PC-3 (cell line): ENCODE results near the gene ARHGEF2. TPM values are rescaled to one million over a fixed set of nuclear protein-coding genes. Genes with fewer than 3 reads are reported as not detected.
"Not testable (repeated sequence)": the region's sequence is repeated elsewhere in the genome, so short reads cannot be mapped to it uniquely, and the experiment has no call there.

ENCODE experiments used
- ATAC-seq: fragments of 200-7000 bp; cut with Tn5 transposase; 2 replicates; pipeline ENCODE4 v1.9.1; 2020; ENCODE audit warnings: mild to moderate bottlenecking, moderate library complexity
- BruUV-seq: library from RNA; stranded (reverse); fragments of 400-500 nt; replicated peaks from 2 replicates; lab custom pipeline; 2021; lab: Mats Ljungman, UMichigan
- CTCF ChIA-PET: fragments of 300-600 bp; sonication (Branson Sonifier 250); formaldehyde crosslinking; loops from one replicate; lab custom pipeline; 2022; ENCODE audit warnings: antibody characterized with exemption; lab: Charles Lee
- POLR2A ChIA-PET: fragments of 300-600 bp; sonication (Branson Sonifier 250); formaldehyde crosslinking; loops from one replicate; lab custom pipeline; 2022; ENCODE audit warnings: antibody characterized with exemption; ENCODE audit not compliant: unreplicated experiment; lab: Charles Lee
- DNase-seq: peaks from one replicate; pipeline ENCODE4 v3.0.0-alpha.2; 2015
- H2AFZ ChIP-seq: fragments of 300-600 bp; sonication (generic); 2 replicates; pipeline ENCODE4 v1.6.0; 2016; ENCODE audit warnings: antibody characterized with exemption, low read length
- H3F3A ChIP-seq: fragments of 300-600 bp; sonication (generic); one replicate; pipeline ENCODE4 v1.6.0; 2017; ENCODE audit warnings: antibody characterized with exemption, low read length, control low read depth, mild to moderate bottlenecking; ENCODE audit not compliant: unreplicated experiment
- H3K27ac ChIP-seq: fragments of 300-600 bp; sonication (generic); 2 replicates; pipeline ENCODE4 v1.5.1; 2016; ENCODE audit warnings: mild to moderate bottlenecking, low read length
- H3K27me3 ChIP-seq: fragments of 300-600 bp; sonication (generic); 2 replicates; pipeline ENCODE4 v1.6.1; 2016; ENCODE audit warnings: low read length, mixed read lengths
- H3K36me3 ChIP-seq: fragments of 300-600 bp; sonication (generic); 2 replicates; pipeline ENCODE4 v1.6.1; 2016; ENCODE audit warnings: low read depth, mixed run types, low read length, mixed read lengths
- H3K4me1 ChIP-seq: fragments of 300-600 bp; sonication (generic); 2 replicates; pipeline ENCODE4 v1.5.1; 2016; ENCODE audit warnings: low read length; ENCODE audit not compliant: insufficient read depth
- H3K4me2 ChIP-seq: fragments of 300-600 bp; sonication (generic); 2 replicates; pipeline ENCODE4 v1.6.0; 2016; ENCODE audit warnings: low read length
- H3K4me3 ChIP-seq: fragments of 300-600 bp; sonication (generic); 2 replicates; pipeline ENCODE4 v1.5.1; 2016; ENCODE audit warnings: mild to moderate bottlenecking, low read length, mixed read lengths
- H3K79me2 ChIP-seq: fragments of 300-600 bp; sonication (generic); 2 replicates; pipeline ENCODE4 v1.6.1; 2017; ENCODE audit warnings: low read length, mixed read lengths
- H3K9ac ChIP-seq: fragments of 300-600 bp; sonication (generic); 2 replicates; pipeline ENCODE4 v1.6.0; 2016; ENCODE audit warnings: mild to moderate bottlenecking, low read length
- H3K9me2 ChIP-seq: fragments of 300-600 bp; sonication (generic); replicated peaks from 2 replicates; pipeline ENCODE4 v1.6.1; 2016; ENCODE audit warnings: mixed run types, low read length, mixed read lengths
- H3K9me3 ChIP-seq: fragments of 300-600 bp; sonication (generic); 2 replicates; pipeline ENCODE4 v1.6.1; 2016; ENCODE audit warnings: low read length, mixed read lengths
- H4K20me1 ChIP-seq: fragments of 300-600 bp; sonication (generic); 2 replicates; pipeline ENCODE4 v1.6.1; 2016; ENCODE audit warnings: low read length, mixed read lengths
- EZH2 ChIP-seq: fragments of 300-600 bp; sonication (generic); IDR thresholded peaks from one replicate; pipeline ENCODE4 v1.6.1; 2017; ENCODE audit warnings: antibody characterized with exemption, mild to moderate bottlenecking, low read length; ENCODE audit not compliant: unreplicated experiment
- EZH2phosphoT487 ChIP-seq: fragments of 300-600 bp; sonication (generic); IDR thresholded peaks from 2 replicates; pipeline ENCODE4 v1.6.1; 2018; ENCODE audit warnings: mild to moderate bottlenecking, antibody characterized with exemption, low read length, borderline replicate concordance
- intact Hi-C: fragments of 100-400 bp; cut with micrococcal nuclease; formaldehyde crosslinking; loops from 2 replicates; pipeline ENCODE4 v1.9.0; 2023
- total RNA-seq: library from RNA; depleted of rRNA; stranded (reverse); fragments of >200 nt; gene quantifications from 2 replicates; pipeline ENCODE4 v1.2.3, GENCODE V29; 2014
- TF ChIP-seq, protein P1 (sequence below): fragments of 300-600 bp; sonication (generic); conservative IDR thresholded peaks from 2 replicates; pipeline ENCODE4 v1.5.1; 2017; ENCODE audit warnings: antibody characterized with exemption, low read depth, mild to moderate bottlenecking, low read length

ARHGEF2 gene
- total RNA-seq, 1 experiment from 2014 or later, result 65.9 TPM

DNA sequence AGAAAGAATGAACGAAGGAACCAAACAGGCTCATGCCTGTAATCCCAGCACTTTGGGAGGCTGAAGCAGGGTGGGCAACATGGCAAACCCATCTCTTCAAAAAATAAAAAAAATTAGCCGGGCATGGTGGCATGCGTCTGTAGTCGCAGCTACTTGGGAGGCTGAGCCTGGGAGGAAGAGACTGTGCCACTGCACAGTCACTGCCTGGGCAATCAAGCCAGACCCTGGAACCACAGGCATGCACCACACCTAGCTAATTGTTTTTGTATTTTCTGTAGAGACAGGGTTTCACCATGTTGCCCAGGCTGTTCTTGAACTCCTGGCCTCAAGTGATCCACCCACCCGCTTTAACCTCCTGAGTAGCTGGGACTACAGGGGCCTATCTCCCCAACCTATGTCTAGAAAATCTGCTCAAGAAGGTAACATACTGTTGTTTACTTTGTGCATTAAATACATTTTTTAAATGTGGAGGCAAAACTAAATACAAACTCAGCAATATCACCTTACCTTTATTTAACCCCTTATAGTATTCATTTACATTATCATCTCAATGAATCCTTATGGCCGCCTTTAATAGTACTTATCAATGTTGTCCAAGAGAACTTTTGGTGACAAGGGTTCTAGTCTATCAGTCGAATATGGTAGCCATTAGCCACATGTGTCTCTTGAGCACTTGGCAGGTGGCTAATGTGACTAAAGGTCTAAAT, 46.9 kb downstream of the ARHGEF2 start:
- Histone ChIP-seq H3K27ac (peak overlapping the region; percentile 55), H2AFZ (no peak overlapping the region), H3K9me3 (no peaks in the 10 kb centered on the region), H3K4me3 (peak overlapping the region; percentile 80), H3K9ac (peak overlapping the region; percentile 49), H3K9me2 (no peaks in the 10 kb centered on the region), H3K4me2 (peak overlapping the region; percentile 88), H3K4me1 (peaks cover 46% of the 10 kb centered on the region), H4K20me1 (peaks cover 50% of the 10 kb centered on the region), H3K36me3 (peaks cover 54% of the 10 kb centered on the region), H3F3A (peaks cover 26% of the 10 kb centered on the region), H3K79me2 (peaks cover 82% of the 10 kb centered on the region), H3K27me3 (no peaks in the 10 kb centered on the region)
- TF ChIP-seq EZH2 (no peak), EZH2phosphoT487 (no peak)
- TF ChIP-seq, protein P1, sequence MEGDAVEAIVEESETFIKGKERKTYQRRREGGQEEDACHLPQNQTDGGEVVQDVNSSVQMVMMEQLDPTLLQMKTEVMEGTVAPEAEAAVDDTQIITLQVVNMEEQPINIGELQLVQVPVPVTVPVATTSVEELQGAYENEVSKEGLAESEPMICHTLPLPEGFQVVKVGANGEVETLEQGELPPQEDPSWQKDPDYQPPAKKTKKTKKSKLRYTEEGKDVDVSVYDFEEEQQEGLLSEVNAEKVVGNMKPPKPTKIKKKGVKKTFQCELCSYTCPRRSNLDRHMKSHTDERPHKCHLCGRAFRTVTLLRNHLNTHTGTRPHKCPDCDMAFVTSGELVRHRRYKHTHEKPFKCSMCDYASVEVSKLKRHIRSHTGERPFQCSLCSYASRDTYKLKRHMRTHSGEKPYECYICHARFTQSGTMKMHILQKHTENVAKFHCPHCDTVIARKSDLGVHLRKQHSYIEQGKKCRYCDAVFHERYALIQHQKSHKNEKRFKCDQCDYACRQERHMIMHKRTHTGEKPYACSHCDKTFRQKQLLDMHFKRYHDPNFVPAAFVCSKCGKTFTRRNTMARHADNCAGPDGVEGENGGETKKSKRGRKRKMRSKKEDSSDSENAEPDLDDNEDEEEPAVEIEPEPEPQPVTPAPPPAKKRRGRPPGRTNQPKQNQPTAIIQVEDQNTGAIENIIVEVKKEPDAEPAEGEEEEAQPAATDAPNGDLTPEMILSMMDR, result no peak
- DNase-seq (peak; percentile 64), ATAC-seq (peak; percentile 51)
- POLR2A ChIA-PET, result interaction anchor here (0.6 to 1.0 kb wide), 3 partner anchors 13 to 640 kb away, joined by 4 to 16 read pairs (median 4); no protein-coding TSS in a partner anchor
- CTCF ChIA-PET, result interaction anchor here (1.1 kb wide), 1 partner anchor 38 kb away, joined by 3 read pairs; no protein-coding TSS in a partner anchor
- no TSS peak for BruUV-seq
- intact Hi-C loops, result loop anchor here (2.0 to 5.0 kb wide), 3 partner anchors 39 to 184 kb away; partner anchors contain the start of genes GON4L and SYT11

DNA sequence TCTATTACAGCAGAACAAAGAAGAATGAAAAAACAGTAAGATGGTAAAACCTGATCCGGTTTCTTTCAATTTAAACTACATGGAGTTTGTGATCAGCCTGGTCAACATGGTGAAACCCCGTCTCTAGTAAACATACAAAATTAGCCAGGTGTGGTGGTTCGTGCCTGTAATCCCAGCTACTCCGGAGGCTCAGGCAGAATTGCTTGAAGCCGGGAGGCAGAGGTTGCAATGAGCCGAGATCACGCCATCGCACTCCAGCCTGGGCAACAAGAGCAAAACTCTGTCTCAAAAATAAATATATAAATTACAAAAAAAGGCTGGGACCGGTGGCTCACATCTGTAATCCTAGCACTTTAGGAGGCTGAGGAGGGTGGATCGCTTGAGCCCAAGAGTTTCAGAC, 47.6 kb downstream of the ARHGEF2 start:
- H3K9me3 ChIP-seq, H3K27me3 ChIP-seq, H2AFZ ChIP-seq, DNase-seq, BruUV-seq, CTCF ChIA-PET, ATAC-seq, H3K9me2 ChIP-seq: not testable (repeated sequence)
- peak overlapping the region; percentile 49 for H3K9ac ChIP-seq
- peak overlapping the region; percentile 88 for H3K4me2 ChIP-seq
- peaks cover 62% of the 10 kb centered on the region for H3K36me3 ChIP-seq
- peak overlapping the region; percentile 55 for H3K27ac ChIP-seq
- peaks cover 90% of the 10 kb centered on the region for H3K79me2 ChIP-seq
- peaks cover 46% of the 10 kb centered on the region for H3K4me1 ChIP-seq
- peak overlapping the region; percentile 80 for H3K4me3 ChIP-seq
- H4K20me1 ChIP-seq, result peaks cover 55% of the 10 kb centered on the region
- H3F3A ChIP-seq, result peaks cover 24% of the 10 kb centered on the region
- POLR2A ChIA-PET, result interaction anchor here (0.6 to 1.4 kb wide), 3 partner anchors 12 to 32 kb away, joined by 4 to 16 read pairs (median 4); no protein-coding TSS in a partner anchor
- intact Hi-C loops, result loop anchor here (2.0 to 5.0 kb wide), 3 partner anchors 38 to 183 kb away; partner anchors contain the start of genes GON4L and SYT11

GRCh38 chr1:155929057-155929456, 49.3 kb downstream of the ARHGEF2 start:
- peak overlapping the region; percentile 58 for H3K27ac ChIP-seq
- H3K9ac ChIP-seq, result 0 out of 2 replicates have a peak overlapping the region, but pooled peaks have one; percentile 1
- H3K79me2 ChIP-seq, result peaks cover 86% of the 10 kb centered on the region
- POLR2A ChIA-PET, result interaction anchor here (1.4 kb wide), 1 partner anchor 14 kb away, joined by 4 read pairs; no protein-coding TSS in a partner anchor
- H4K20me1 ChIP-seq, result peaks cover 55% of the 10 kb centered on the region
- peaks cover 23% of the 10 kb centered on the region for H3F3A ChIP-seq
- no peaks in the 10 kb centered on the region for H3K9me2 ChIP-seq
- no peaks in the 10 kb centered on the region for H3K9me3 ChIP-seq
- peak; percentile 28 for ATAC-seq
- peak; percentile 80 for DNase-seq
- no peak for TF ChIP-seq EZH2
- no peak for TF ChIP-seq EZH2phosphoT487
- TF ChIP-seq, protein P1, result no peak
- no peaks in the 10 kb centered on the region for H3K27me3 ChIP-seq
- H3K36me3 ChIP-seq, result peaks cover 73% of the 10 kb centered on the region
- CTCF ChIA-PET, result no interaction called here
- peak overlapping the region; percentile 34 for H3K4me2 ChIP-seq
- peaks cover 40% of the 10 kb centered on the region for H3K4me1 ChIP-seq
- intact Hi-C loops, result no loop called here
- H3K4me3 ChIP-seq, result no peak overlapping the region
- no peak overlapping the region for H2AFZ ChIP-seq
- BruUV-seq, result no TSS peak
